HEK293 (cell line): ENCODE data around the gene KLRC4.

Experiments
- CTCF ChIA-PET: fragments of 350-600 bp; formaldehyde crosslinking; extraction: SDS; loops from one replicate; lab custom pipeline; 2021; ENCODE audit warnings: antibody characterized with exemption; lab: Yijun Ruan, JAX
- POLR2A ChIA-PET: fragments of 300-600 bp; formaldehyde crosslinking; extraction: SDS; loops from one replicate; lab custom pipeline; 2020; ENCODE audit warnings: antibody characterized with exemption, inconsistent platforms; lab: Yijun Ruan, JAX
- H3K27ac ChIP-seq: fragments of 200-500 bp; sonication (Bioruptor generic); 2 replicates; pipeline ENCODE4 v1.5.1; 2014; ENCODE audit warnings: low read depth, low read length, control low read depth, inconsistent platforms; ENCODE audit errors: extremely low read depth
- H3K36me3 ChIP-seq, 2 experiments: fragments of 200-500 bp in 1 of 2; sonication (Bioruptor generic) in 1 of 2; 1 replicate in 1 of 2; 2 replicates in 1 of 2; pipeline ENCODE4 v1.5.1; 2014 to 2017; ENCODE audit warnings: inconsistent platforms in 2 of 2, low read length in 2 of 2; ENCODE audit not compliant: control insufficient read depth in 2 of 2, insufficient read depth in 1 of 2
- H3K4me1 ChIP-seq: fragments of 200-500 bp; sonication (Bioruptor generic); 2 replicates; pipeline ENCODE4 v1.5.1; 2014; ENCODE audit warnings: mild to moderate bottlenecking, low read length, inconsistent platforms; ENCODE audit not compliant: control insufficient read depth, insufficient read depth
- H3K4me3 ChIP-seq: 2 replicates; pipeline ENCODE4 v1.5.1; 2011; ENCODE audit warnings: low read depth, mild to moderate bottlenecking, control low read depth, low read length, moderate library complexity
- H3K9me3 ChIP-seq: fragments of 200-500 bp; sonication (Bioruptor generic); 2 replicates; pipeline ENCODE4 v1.5.1; 2014; ENCODE audit warnings: low read depth, low read length, inconsistent platforms; ENCODE audit not compliant: control insufficient read depth, insufficient read depth
- RBAK ChIP-seq: fragments of 450-650 bp; formaldehyde crosslinking; IDR thresholded peaks from 2 replicates; pipeline ENCODE4 v1.5.1; 2016; ENCODE audit warnings: missing biosample characterization, missing genetic modification characterization
- SALL2 ChIP-seq: fragments of 450-650 bp; formaldehyde crosslinking; IDR thresholded peaks from 2 replicates; pipeline ENCODE4 v1.5.0; 2017; ENCODE audit warnings: missing biosample characterization, mild to moderate bottlenecking, missing genetic modification characterization, borderline replicate concordance
- SP3 ChIP-seq: fragments of 450-650 bp; formaldehyde crosslinking; IDR thresholded peaks from 2 replicates; pipeline ENCODE4 v1.5.1; 2016; ENCODE audit warnings: missing biosample characterization, missing genetic modification characterization
- ZBTB1 ChIP-seq: fragments of 450-650 bp; formaldehyde crosslinking; IDR thresholded peaks from 2 replicates; pipeline ENCODE4 v1.5.1; 2016; ENCODE audit warnings: missing biosample characterization, missing genetic modification characterization
- ZBTB48 ChIP-seq: fragments of 450-650 bp; formaldehyde crosslinking; IDR thresholded peaks from 2 replicates; pipeline ENCODE4 v1.5.1; 2016; ENCODE audit warnings: missing biosample characterization, missing genetic modification characterization
- ZBTB7A ChIP-seq: fragments of 450-650 bp; formaldehyde crosslinking; IDR thresholded peaks from 2 replicates; pipeline ENCODE4 v1.5.1; 2016; ENCODE audit warnings: low read depth, missing biosample characterization, missing genetic modification characterization
- ZNF423 ChIP-seq: fragments of 450-650 bp; formaldehyde crosslinking; IDR thresholded peaks from 2 replicates; pipeline ENCODE4 v1.5.1; 2016; ENCODE audit warnings: missing biosample characterization, missing genetic modification characterization
- ZNF48 ChIP-seq: fragments of 450-650 bp; formaldehyde crosslinking; IDR thresholded peaks from 2 replicates; pipeline ENCODE4 v1.5.1; 2016; ENCODE audit warnings: missing biosample characterization, missing genetic modification characterization
- ZNF530 ChIP-seq: fragments of 450-650 bp; formaldehyde crosslinking; IDR thresholded peaks from 2 replicates; pipeline ENCODE4 v1.5.1; 2016; ENCODE audit warnings: low read depth, missing biosample characterization, missing genetic modification characterization
- ZNF571 ChIP-seq: fragments of 450-650 bp; formaldehyde crosslinking; IDR thresholded peaks from 2 replicates; pipeline ENCODE4 v1.5.0; 2017; ENCODE audit warnings: missing biosample characterization, missing genetic modification characterization
- ZNF596 ChIP-seq: fragments of 450-650 bp; IDR thresholded peaks from 2 replicates; pipeline ENCODE4 v1.5.0; 2018; ENCODE audit warnings: missing biosample characterization, mild to moderate bottlenecking, missing genetic modification characterization, moderate library complexity
- ZNF707 ChIP-seq: fragments of 450-650 bp; formaldehyde crosslinking; IDR thresholded peaks from 2 replicates; pipeline ENCODE4 v1.5.1; 2016; ENCODE audit warnings: missing biosample characterization, missing genetic modification characterization
- ZNF791 ChIP-seq: fragments of 450-650 bp; formaldehyde crosslinking; IDR thresholded peaks from 2 replicates; pipeline ENCODE4 v1.5.1; 2016; ENCODE audit warnings: missing biosample characterization, missing genetic modification characterization
- TF ChIP-seq, protein P1 (sequence below): fragments of 450-650 bp; formaldehyde crosslinking; IDR thresholded peaks from 2 replicates; pipeline ENCODE4 v1.5.1; 2016; ENCODE audit warnings: missing biosample characterization, missing genetic modification characterization, low read depth
- TF ChIP-seq, protein P2 (sequence below): fragments of 450-650 bp; formaldehyde crosslinking; IDR thresholded peaks from 2 replicates; pipeline ENCODE4 v1.5.1; 2017; ENCODE audit warnings: missing biosample characterization, missing genetic modification characterization
- TF ChIP-seq, protein P3 (sequence below): fragments of 450-650 bp; formaldehyde crosslinking; IDR thresholded peaks from 2 replicates; pipeline ENCODE4 v1.5.1; 2016; ENCODE audit warnings: missing biosample characterization, missing genetic modification characterization

The KLRC4 gene

DNA sequence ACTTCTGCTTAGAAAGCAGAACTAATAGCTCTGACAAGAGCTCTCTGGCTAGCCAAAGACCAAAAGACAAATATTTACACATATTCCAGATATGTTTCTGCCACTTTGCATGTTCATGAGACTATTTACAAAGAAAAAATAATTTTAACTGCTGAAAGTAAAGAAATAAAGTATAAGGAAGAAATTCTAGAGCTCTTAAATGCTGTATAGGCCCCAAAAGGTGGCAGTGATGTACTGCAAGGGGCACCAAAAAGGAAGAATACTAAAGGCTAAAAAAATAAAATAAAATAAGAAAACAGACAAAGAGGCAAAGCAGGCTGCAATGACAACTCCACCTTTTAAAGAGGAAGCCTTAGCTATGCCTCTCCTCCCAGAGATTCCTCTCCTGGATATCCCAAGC is 42.7 kb downstream of the KLRC4 start (continued):
- TF ChIP-seq ZBTB48 (tag by site-specific recombination) (no peak), ZBTB7A (tag by site-specific recombination) (no peak), ZNF596 (tag by site-specific recombination) (no peak), ZBTB1 (tag by site-specific recombination) (no peak), ZNF707 (tag by site-specific recombination) (no peak), SALL2 (tag by site-specific recombination) (no peak), ZNF48 (tag by site-specific recombination) (no peak), ZNF530 (tag by site-specific recombination) (no peak), ZNF571 (tag by site-specific recombination) (no peak), ZNF791 (tag by site-specific recombination) (no peak), SP3 (tag by site-specific recombination) (peak; percentile 16; the same call in 1 of the 2 replicates), RBAK (tag by site-specific recombination) (no peak)
- TF ChIP-seq, protein P1, sequence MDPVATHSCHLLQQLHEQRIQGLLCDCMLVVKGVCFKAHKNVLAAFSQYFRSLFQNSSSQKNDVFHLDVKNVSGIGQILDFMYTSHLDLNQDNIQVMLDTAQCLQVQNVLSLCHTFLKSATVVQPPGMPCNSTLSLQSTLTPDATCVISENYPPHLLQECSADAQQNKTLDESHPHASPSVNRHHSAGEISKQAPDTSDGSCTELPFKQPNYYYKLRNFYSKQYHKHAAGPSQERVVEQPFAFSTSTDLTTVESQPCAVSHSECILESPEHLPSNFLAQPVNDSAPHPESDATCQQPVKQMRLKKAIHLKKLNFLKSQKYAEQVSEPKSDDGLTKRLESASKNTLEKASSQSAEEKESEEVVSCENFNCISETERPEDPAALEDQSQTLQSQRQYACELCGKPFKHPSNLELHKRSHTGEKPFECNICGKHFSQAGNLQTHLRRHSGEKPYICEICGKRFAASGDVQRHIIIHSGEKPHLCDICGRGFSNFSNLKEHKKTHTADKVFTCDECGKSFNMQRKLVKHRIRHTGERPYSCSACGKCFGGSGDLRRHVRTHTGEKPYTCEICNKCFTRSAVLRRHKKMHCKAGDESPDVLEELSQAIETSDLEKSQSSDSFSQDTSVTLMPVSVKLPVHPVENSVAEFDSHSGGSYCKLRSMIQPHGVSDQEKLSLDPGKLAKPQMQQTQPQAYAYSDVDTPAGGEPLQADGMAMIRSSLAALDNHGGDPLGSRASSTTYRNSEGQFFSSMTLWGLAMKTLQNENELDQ (tag by site-specific recombination), result no peak
- TF ChIP-seq, protein P2, sequence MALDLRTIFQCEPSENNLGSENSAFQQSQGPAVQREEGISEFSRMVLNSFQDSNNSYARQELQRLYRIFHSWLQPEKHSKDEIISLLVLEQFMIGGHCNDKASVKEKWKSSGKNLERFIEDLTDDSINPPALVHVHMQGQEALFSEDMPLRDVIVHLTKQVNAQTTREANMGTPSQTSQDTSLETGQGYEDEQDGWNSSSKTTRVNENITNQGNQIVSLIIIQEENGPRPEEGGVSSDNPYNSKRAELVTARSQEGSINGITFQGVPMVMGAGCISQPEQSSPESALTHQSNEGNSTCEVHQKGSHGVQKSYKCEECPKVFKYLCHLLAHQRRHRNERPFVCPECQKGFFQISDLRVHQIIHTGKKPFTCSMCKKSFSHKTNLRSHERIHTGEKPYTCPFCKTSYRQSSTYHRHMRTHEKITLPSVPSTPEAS (tag by site-specific recombination), result no peak
- TF ChIP-seq, all 188 proteins: peak for 4

DNA sequence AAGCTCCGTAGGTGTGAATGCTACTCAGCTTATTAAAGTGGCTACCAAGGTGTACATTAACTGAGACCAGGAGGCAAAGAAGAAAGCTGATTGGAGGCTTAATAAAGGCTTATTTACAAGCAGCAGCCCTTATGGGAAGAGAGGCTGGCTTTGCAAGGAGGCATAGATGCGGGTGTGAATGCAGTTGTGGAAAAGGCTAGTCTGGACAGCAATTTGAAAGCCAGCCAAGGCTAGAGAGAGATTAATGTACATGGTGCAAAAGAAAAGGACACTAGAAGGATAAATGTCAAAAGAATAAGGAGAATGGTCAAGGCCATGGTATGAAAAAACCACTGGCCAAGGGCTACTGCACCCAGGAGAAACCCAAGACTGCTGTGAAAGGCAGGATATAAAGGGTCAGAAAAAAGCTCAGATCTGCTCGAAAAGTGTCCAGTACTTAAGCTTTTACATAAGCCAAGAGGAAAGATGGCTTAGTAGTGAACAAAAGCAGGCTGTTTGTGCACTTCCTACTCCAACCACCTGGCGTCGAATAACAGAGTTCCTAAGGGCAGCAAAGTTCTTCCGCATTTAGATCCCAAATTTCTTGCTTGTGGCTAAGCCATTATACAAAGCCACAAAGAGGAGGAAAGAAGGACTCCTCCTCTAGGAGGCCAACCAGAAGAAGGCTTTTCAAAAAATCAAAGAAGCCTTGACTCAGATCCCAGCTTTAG is 43.7 kb downstream of the KLRC4 start:
- TF ChIP-seq ZNF423 (tag by site-specific recombination), result no peak
- TF ChIP-seq, protein P3, sequence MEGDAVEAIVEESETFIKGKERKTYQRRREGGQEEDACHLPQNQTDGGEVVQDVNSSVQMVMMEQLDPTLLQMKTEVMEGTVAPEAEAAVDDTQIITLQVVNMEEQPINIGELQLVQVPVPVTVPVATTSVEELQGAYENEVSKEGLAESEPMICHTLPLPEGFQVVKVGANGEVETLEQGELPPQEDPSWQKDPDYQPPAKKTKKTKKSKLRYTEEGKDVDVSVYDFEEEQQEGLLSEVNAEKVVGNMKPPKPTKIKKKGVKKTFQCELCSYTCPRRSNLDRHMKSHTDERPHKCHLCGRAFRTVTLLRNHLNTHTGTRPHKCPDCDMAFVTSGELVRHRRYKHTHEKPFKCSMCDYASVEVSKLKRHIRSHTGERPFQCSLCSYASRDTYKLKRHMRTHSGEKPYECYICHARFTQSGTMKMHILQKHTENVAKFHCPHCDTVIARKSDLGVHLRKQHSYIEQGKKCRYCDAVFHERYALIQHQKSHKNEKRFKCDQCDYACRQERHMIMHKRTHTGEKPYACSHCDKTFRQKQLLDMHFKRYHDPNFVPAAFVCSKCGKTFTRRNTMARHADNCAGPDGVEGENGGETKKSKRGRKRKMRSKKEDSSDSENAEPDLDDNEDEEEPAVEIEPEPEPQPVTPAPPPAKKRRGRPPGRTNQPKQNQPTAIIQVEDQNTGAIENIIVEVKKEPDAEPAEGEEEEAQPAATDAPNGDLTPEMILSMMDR (tag by site-specific recombination), result 0 out of 2 replicates have a peak, but pooled peaks have one; percentile 9
- Histone ChIP-seq H3K27ac (peak overlapping the region; percentile 95), H3K36me3 (no peaks in the 10 kb centered on the region), H3K4me3 (peak overlapping the region; percentile 74), H3K4me1 (peaks cover 14% of the 10 kb centered on the region), H3K9me3 (no peaks in the 10 kb centered on the region)
- ChIA-PET CTCF (interaction anchor here (0.6 to 2.3 kb wide), 12 partner anchors 20 to 311 kb away, joined by 3 to 11 read pairs (median 4); no protein-coding TSS in a partner anchor), POLR2A (interaction anchor here (1.0 to 2.7 kb wide), 2 partner anchors 20 to 27 kb away, joined by 3 to 12 read pairs; no protein-coding TSS in a partner anchor)
